Upper lobe of right lung (tissue), 1 donor: ENCODE results near the gene HOXC10. TPM values are rescaled to one million over a fixed set of nuclear protein-coding genes. Genes with fewer than 3 reads are reported as not detected.

ENCODE experiments used
- ATAC-seq: fragments of 200-7000 bp; cut with Tn5 transposase; one replicate; pipeline ENCODE4 v1.9.1; 2020; ENCODE audit warnings: mild to moderate bottlenecking, moderate library complexity
- DNase-seq: peaks from one replicate; pipeline ENCODE4 v3.0.0-alpha.2; 2020
- H3K27ac ChIP-seq: fragments of 200-600 bp; one replicate; pipeline ENCODE4 v1.8.0; 2022
- H3K27me3 ChIP-seq: fragments of 200-600 bp; one replicate; pipeline ENCODE4 v1.8.0; 2022; ENCODE audit warnings: mild to moderate bottlenecking
- H3K36me3 ChIP-seq: fragments of 200-600 bp; one replicate; pipeline ENCODE4 v1.8.0; 2022
- H3K4me1 ChIP-seq: fragments of 200-600 bp; one replicate; pipeline ENCODE4 v1.8.0; 2022
- H3K4me3 ChIP-seq: fragments of 200-600 bp; one replicate; pipeline ENCODE4 v1.8.0; 2022; ENCODE audit warnings: mild to moderate bottlenecking
- H3K9me3 ChIP-seq: fragments of 200-600 bp; one replicate; pipeline ENCODE4 v1.8.0; 2022
- CTCF ChIP-seq: fragments of 200-600 bp; IDR thresholded peaks from one replicate; pipeline ENCODE4 v1.8.0; 2022; ENCODE audit warnings: antibody characterized with exemption
- intact Hi-C: fragments of 100-400 bp; cut with DNase I; formaldehyde crosslinking; loops from one replicate; pipeline ENCODE4 v1.11.0; 2022
- total RNA-seq: library from RNA; stranded (reverse); fragmentation: NEBNext Ultra II Directional; extraction: Animal tissue kit (Norgen Biotek cat#: 25700); gene quantifications from one replicate; pipeline ENCODE4 v1.2.1, GENCODE V29; 2021
- donor health status: DM: no; HTN: yes; CAD: no; lungs with severe emphysema.

Gene HOXC10
- total RNA-seq, 1 donor from 2014 or later, result not detected

- peaks cover 99% of the 10 kb centered on the region for H3K27me3 ChIP-seq
- ATAC-seq, result no peak
- H3K9me3 ChIP-seq, result no peaks in the 10 kb centered on the region
- H3K27ac ChIP-seq, result no peak overlapping the region
- H3K36me3 ChIP-seq, result no peaks in the 10 kb centered on the region
- intact Hi-C loops, result no loop called here
- TF ChIP-seq CTCF, result no peak
- no peak overlapping the region for H3K4me3 ChIP-seq
- H3K4me1 ChIP-seq, result peaks cover 3% of the 10 kb centered on the region
- DNase-seq, result no peak
Measured at GRCh38 chr12:53980802-53981496, 4.0 kb upstream of the HOXC10 start.

GRCh38 chr12:53981634-53982565 is 3.0 kb upstream of the HOXC10 start:
- DNase-seq (no peak), ATAC-seq (no peak)
- intact Hi-C loops, result no loop called here
- H3K4me3 ChIP-seq, result no peak overlapping the region
- no peaks in the 10 kb centered on the region for H3K36me3 ChIP-seq
- H3K27ac ChIP-seq, result no peak overlapping the region
- peaks cover 99% of the 10 kb centered on the region for H3K27me3 ChIP-seq
- no peak for TF ChIP-seq CTCF
- peaks cover 7% of the 10 kb centered on the region for H3K4me1 ChIP-seq
- H3K9me3 ChIP-seq, result no peaks in the 10 kb centered on the region

- TF ChIP-seq CTCF, result no peak
- Histone ChIP-seq H3K27me3 (peaks cover 99% of the 10 kb centered on the region), H3K4me1 (peaks cover 7% of the 10 kb centered on the region), H3K27ac (no peak overlapping the region), H3K36me3 (no peaks in the 10 kb centered on the region), H3K4me3 (no peak overlapping the region), H3K9me3 (no peaks in the 10 kb centered on the region)
- intact Hi-C loops, result no loop called here
- no peak for ATAC-seq
- DNase-seq, result no peak
Measured at GRCh38 chr12:53982648-53983567, 2.0 kb upstream of the HOXC10 start.

- H3K4me1 ChIP-seq, result peaks cover 7% of the 10 kb centered on the region
- ATAC-seq, result no peak
- DNase-seq, result no peak
- no peaks in the 10 kb centered on the region for H3K9me3 ChIP-seq
- no peak overlapping the region for H3K4me3 ChIP-seq
- no peak overlapping the region for H3K27ac ChIP-seq
- intact Hi-C loops, result no loop called here
- TF ChIP-seq CTCF, result no peak
- no peaks in the 10 kb centered on the region for H3K36me3 ChIP-seq
- H3K27me3 ChIP-seq, result peaks cover 99% of the 10 kb centered on the region
Measured at GRCh38 chr12:53983568-53983949, 1.4 kb upstream of the HOXC10 start.

GRCh38 chr12:53983950-53984572 is 885 bp upstream of the HOXC10 start:
- H3K4me3 ChIP-seq, result no peak overlapping the region
- no peak overlapping the region for H3K27ac ChIP-seq
- peaks cover 9% of the 10 kb centered on the region for H3K4me1 ChIP-seq
- H3K9me3 ChIP-seq, result no peaks in the 10 kb centered on the region
- peak; percentile 52 for DNase-seq
- intact Hi-C loops, result no loop called here
- ATAC-seq, result no peak
- peaks cover 99% of the 10 kb centered on the region for H3K27me3 ChIP-seq
- H3K36me3 ChIP-seq, result no peaks in the 10 kb centered on the region
- no peak for TF ChIP-seq CTCF
